Heart right ventricle (tissue), 16 donors: ENCODE measurements around the gene KCNQ1. TPM values are rescaled to one million over a fixed set of nuclear protein-coding genes. Genes with fewer than 3 reads are reported as not detected.
A peak's percentile ranks its signal among the peaks of the same experiment; 100 is the strongest.

Experiments
- ATAC-seq, 8 donors: fragments of 200-7000 bp; cut with Tn5 transposase; one replicate each; pipeline ENCODE4 v1.9.1; 2020; ENCODE audit warnings: mild to moderate bottlenecking in 8 of 8, moderate library complexity in 8 of 8, moderate number of reproducible peaks in 1 of 8
- DNase-seq, 2 donors: peaks; one replicate each; pipeline ENCODE4 v3.0.0-alpha.2; 2020
- H3K27ac ChIP-seq, 10 donors: fragments of 200-600 bp; sonication (generic) in 2 of 10; one replicate each; pipeline versions ENCODE4 v1.5.0 to v1.8.0; 2020 to 2022; ENCODE audit warnings: mild to moderate bottlenecking in 3 of 10
- H3K27me3 ChIP-seq, 7 donors: fragments of 200-600 bp; one replicate each; pipeline ENCODE4 v1.8.0; 2021 to 2022; ENCODE audit warnings: mild to moderate bottlenecking in 2 of 7
- H3K36me3 ChIP-seq, 9 donors: fragments of 200-600 bp; sonication (generic) in 1 of 9; one replicate each; pipeline versions ENCODE4 v1.5.0 to v1.8.0; 2020 to 2022; ENCODE audit warnings: mild to moderate bottlenecking in 2 of 9
- H3K4me1 ChIP-seq, 9 donors: fragments of 200-600 bp; sonication (generic) in 1 of 9; one replicate each; pipeline versions ENCODE4 v1.5.0 to v1.8.0; 2020 to 2022; ENCODE audit warnings: mild to moderate bottlenecking in 4 of 9
- H3K4me3 ChIP-seq, 10 donors: fragments of 200-600 bp; sonication (generic) in 2 of 10; one replicate each; pipeline versions ENCODE4 v1.5.0 to v1.8.0; 2020 to 2022; ENCODE audit warnings: mild to moderate bottlenecking in 7 of 10, moderate library complexity in 2 of 10
- H3K9me3 ChIP-seq, 11 donors: fragments of 200-600 bp in 10 of 11; sonication (generic) in 2 of 11; one replicate each; pipeline versions ENCODE4 v1.5.0 to v1.8.0; 2013 to 2022; ENCODE audit warnings: mild to moderate bottlenecking in 2 of 11, control low read depth in 1 of 11, moderate library complexity in 1 of 11
- WGBS, 2 donors: extraction: QIAGEN DNeasy Blood & Tissue Kit; methylation state at CpG; one replicate each; pipeline ENCODE4 v1.1.7; 2013; ENCODE audit warnings: inconsistent platforms in 1 of 2; 5-methylcytosine and 5-hydroxymethylcytosine counted together
- intact Hi-C, 10 donors: fragments of 100-400 bp; cut with DNase I; formaldehyde crosslinking; loops; one replicate each; pipeline versions ENCODE4 v1.11.1 to v1.14.2; 2022
- polyA plus RNA-seq, 2 donors: library from polyadenylated mRNA; stranded (reverse); fragments of 200-250 nt; gene quantifications; one replicate each; pipeline ENCODE4 v1.2.3, GENCODE V29; 2013
- total RNA-seq, 10 donors: library from RNA; stranded (reverse); fragmentation: NEBNext Ultra II Directional in 3 of 10; extraction: Animal tissue kit (Norgen Biotek cat#: 25700) in 3 of 10; gene quantifications; one replicate each; pipeline versions ENCODE4 v1.2.1 to v1.2.4, GENCODE V29; 2021 to 2023
- TF ChIP-seq, protein P1 (sequence below), 9 donors: fragments of 200-600 bp; sonication (generic) in 2 of 9; IDR thresholded peaks; one replicate each; pipeline versions ENCODE4 v1.5.0 to v1.8.0; 2021 to 2022; ENCODE audit warnings: antibody characterized with exemption in 9 of 9, mild to moderate bottlenecking in 5 of 9, moderate library complexity in 1 of 9
- donor health status: Arrhythmogenic right ventricular cardiomyopathy.
- donor health status: ischemic (EF 13 %, LVEDD 7.1; RV severe dilation, severe dysfunction).
- donor health status: healthy with polysubstance abuse.
- donor health status: DM: no; HTN: yes; CAD: no.
- donor health status: DM: no; HTN: no; CAD: no.
- donor health status: ischemic (EF 25% LVEDD 6.9; RV normal size, moderate dysfunction).
- donor health status: ischemic (EF 25% LVEDD 5.7; RV mildly dilated, moderate dysfunction).
- donor health status: healthy.
- donor health status: DM: yes; HTN: yes; CAD: no.
- donor health status: Ischemic cardiomyopathy.
- donor health status: ischemic (EF 35%, LVEDD 5.7; RV mildly dilated, moderate dysfunction).
- donor health status: nonischemic (EF 11% LVEDD 7.7; RV severe dilation, severe dysfunction).
- donor health status: DM: yes; HTN: yes; CAD: no.
- donor health status: PGD.
- donor health status: ischemic (EF 29% LVEDD 5.4; RV normal size, mild dysfunction).
- donor health status: nonischemic (EF 23%, LVEDD 6.1; RV moderate dilation, normal function).

The KCNQ1 gene
- total and polyA plus RNA-seq, 12 donors, result 19.9 to 48.2 (median 33.7) TPM

GRCh38 chr11:2417856-2418692, 26.7 kb upstream of the KCNQ1 start:
- H3K9me3 ChIP-seq, result no peaks in the 10 kb centered on the region
- 81% methylated on average over 30 of the region's 30 CpGs for WGBS, 2 donors
- H3K27ac ChIP-seq, result no peak overlapping the region
- TF ChIP-seq, protein P1, sequence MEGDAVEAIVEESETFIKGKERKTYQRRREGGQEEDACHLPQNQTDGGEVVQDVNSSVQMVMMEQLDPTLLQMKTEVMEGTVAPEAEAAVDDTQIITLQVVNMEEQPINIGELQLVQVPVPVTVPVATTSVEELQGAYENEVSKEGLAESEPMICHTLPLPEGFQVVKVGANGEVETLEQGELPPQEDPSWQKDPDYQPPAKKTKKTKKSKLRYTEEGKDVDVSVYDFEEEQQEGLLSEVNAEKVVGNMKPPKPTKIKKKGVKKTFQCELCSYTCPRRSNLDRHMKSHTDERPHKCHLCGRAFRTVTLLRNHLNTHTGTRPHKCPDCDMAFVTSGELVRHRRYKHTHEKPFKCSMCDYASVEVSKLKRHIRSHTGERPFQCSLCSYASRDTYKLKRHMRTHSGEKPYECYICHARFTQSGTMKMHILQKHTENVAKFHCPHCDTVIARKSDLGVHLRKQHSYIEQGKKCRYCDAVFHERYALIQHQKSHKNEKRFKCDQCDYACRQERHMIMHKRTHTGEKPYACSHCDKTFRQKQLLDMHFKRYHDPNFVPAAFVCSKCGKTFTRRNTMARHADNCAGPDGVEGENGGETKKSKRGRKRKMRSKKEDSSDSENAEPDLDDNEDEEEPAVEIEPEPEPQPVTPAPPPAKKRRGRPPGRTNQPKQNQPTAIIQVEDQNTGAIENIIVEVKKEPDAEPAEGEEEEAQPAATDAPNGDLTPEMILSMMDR (IDR thresholded peaks at IDR 0.05), result no peak
- peaks cover 0 to 15% (median 9%) of the 10 kb centered on the region in 9 donors for H3K4me1 ChIP-seq
- ATAC-seq (no peak), DNase-seq (peak in 1 of 2 donors; percentile 11)
- no peaks in the 10 kb centered on the region for H3K36me3 ChIP-seq
- H3K4me3 ChIP-seq, result no peak overlapping the region
- peaks cover 0 to 17% (median 6%) of the 10 kb centered on the region in 7 donors for H3K27me3 ChIP-seq
- intact Hi-C loops, result loop anchor here in 3 of 10 donors (2.0 to 5.0 kb wide), 3 partner anchors 111 to 231 kb away; no protein-coding TSS in a partner anchor

DNA sequence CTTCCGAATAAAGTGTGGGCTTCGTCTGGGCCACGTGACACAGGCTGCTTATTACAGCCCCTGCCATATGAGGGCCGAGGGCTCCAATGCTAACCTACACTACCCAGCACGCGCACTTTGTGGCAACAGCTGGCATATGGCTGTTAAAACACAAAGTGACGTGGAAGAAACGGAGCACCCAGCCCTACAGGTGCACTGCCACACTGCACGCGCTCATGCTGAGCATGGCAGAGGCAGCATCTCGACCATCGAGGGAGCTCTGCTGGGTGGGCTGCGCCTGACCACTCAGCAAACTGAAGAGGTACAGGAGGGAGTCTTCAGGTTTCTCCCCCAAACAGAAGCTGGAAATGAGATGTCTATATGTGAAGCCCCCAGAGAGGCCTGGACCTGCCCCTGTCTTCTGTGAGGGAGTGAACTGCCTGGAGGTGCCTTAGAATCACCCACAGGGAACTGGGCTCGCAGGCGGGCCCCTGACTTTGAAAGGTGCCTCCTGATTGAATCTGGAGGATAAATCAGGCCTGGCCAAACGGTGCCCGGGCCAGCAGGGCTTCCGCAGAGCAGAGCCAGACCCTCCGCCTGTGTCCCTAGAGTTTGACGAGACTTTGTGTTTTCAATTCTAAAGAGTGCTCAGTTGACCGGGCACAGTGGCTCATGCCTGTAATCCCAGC, 26.0 kb upstream of the KCNQ1 start:
- Histone ChIP-seq H3K27ac (no peak overlapping the region), H3K4me1 (peaks cover 0 to 15% (median 9%) of the 10 kb centered on the region in 9 donors), H3K9me3 (no peaks in the 10 kb centered on the region), H3K27me3 (peaks cover 0 to 18% (median 6%) of the 10 kb centered on the region in 7 donors), H3K4me3 (no peak overlapping the region), H3K36me3 (no peaks in the 10 kb centered on the region)
- TF ChIP-seq, protein P1 (IDR thresholded peaks at IDR 0.05), result no peak
- ATAC-seq, result no peak
- peak in 1 of 2 donors; percentile 9 for DNase-seq
- intact Hi-C loops, result loop anchor here in 5 of 10 donors (1.0 to 5.0 kb wide), 6 partner anchors 19 to 232 kb away; partner anchors contain the start of gene TSSC4 (in 1 of the 5)
- 77 to 84% methylated on average over 21 of the region's 21 CpGs for WGBS, 2 donors

DNA sequence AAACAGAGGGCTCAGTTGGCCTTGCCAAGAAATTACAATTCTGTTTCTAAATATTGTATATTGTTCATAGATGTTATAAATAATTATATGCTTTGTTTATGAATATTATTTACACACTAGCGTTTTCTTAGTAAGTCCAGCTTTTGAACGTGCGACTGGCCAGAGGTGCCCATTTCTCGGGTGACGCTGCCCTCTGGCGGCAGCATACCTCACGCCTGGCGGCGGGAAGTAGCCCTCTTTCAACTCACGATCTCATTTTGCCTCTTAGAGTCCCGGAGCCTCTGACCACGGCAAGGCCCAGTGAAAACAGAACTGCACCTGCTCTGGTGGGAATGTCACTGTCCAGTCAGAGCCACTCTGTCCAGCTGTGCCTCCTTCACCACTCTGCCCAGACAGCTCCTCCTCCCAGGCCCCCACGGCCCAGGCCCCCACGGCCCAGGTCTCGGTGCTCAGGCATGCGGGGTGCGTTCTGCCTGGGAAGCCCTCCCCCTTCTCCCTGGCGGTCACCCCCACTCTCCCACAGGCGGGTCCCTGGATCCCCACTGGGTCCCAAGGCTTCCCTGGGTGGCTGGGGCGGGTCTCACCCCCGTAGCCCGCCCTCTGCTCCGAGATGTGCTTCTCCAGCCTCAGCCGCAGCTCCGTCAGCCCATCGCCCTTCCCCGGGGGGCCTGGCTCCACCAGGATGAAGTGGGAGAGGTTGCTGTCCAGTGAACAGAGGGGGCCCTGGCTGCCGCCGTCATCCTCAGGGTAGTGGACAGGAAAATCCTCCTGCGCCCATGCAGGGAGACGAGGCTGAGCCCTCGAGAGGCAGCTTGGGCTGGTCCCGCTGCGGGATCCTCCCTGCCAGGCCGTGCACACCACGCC, 24.9 kb upstream of the KCNQ1 start:
- DNase-seq (peak; percentile 67 to 82), ATAC-seq (peak; percentile 45 to 87 (median 78))
- Histone ChIP-seq H3K4me1 (peaks cover 0 to 15% (median 9%) of the 10 kb centered on the region in 9 donors), H3K27ac (no peak overlapping the region), H3K27me3 (peaks cover 0 to 18% (median 6%) of the 10 kb centered on the region in 7 donors), H3K4me3 (peak overlapping the region in 1 of 10 donors; percentile 27), H3K36me3 (no peaks in the 10 kb centered on the region), H3K9me3 (no peaks in the 10 kb centered on the region)
- TF ChIP-seq, protein P1 (IDR thresholded peaks at IDR 0.05), result peak; percentile 64 to 91 (median 87)
- 53 to 60% methylated on average over 36 of the region's 36 CpGs for WGBS, 2 donors
- intact Hi-C loops, result loop anchor here (1.0 to 5.0 kb wide), 11 partner anchors 20 to 233 kb away; partner anchors contain the start of gene TSSC4 (in 1 of the 10)
